ENCODE data around the gene GRM1.

GRCh38 chr6:146460941-146461340 lies 432.1 kb downstream of the GRM1 start:
- TF ChIP-seq CTCF (IDR thresholded peaks at IDR 0.05; ENCODE audit: low read depth, low read length, poor library complexity, severe bottlenecking), result no peak
- no peak for TF ChIP-seq EZH2phosphoT487 (IDR thresholded peaks at IDR 0.05; ENCODE audit: borderline replicate concordance, low read length)

All from DOHH2 (cell line).